Measurements from ENCODE around the gene CHRND. TPM values are rescaled to one million over a fixed set of nuclear protein-coding genes. Genes with fewer than 3 reads are reported as not detected.

CHRND gene
- total RNA-seq, 4 donors from 2014 or later, result 49.1 to 119 (median 81.1) TPM

DNA sequence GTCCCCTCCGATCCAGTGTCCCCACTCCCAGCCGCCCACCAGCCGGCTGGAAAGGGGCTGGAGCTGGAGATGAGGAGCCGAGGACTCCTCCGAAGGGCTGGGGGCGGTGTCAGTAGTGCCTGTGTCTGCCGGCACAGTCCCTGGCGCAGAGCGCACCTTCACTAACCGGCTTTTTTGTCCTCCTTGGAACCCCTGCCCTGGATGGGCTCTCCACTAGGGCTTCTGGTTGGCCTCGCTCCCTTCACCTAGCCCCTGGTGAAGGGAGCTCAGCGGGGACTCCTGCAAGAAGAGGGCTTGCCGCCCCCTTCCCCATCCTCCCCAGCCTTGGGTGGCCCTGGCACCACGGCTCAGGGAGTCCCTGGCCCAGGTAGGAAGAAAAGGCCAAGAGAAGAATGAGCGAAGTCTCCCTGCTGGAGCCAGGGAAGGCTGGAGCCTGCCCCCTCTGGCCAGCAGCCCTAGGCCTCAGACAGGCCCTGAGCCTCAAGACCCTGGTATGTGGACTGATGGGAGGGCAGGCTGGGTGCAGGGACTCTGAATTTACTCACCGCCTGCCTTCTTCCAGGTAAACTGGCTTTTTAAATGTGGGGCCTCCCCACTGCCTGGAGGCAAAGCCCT, 37.8 kb upstream of the CHRND start:
- Histone ChIP-seq H3K4me1 (no peaks in the 10 kb centered on the region), H3K36me3 (no peaks in the 10 kb centered on the region), H3K4me3 (no peak overlapping the region), H3K9me3 (no peaks in the 10 kb centered on the region), H3K27me3 (peaks cover 31 to 41% (median 36%) of the 10 kb centered on the region in 3 donors), H3K27ac (no peak overlapping the region)
- TF ChIP-seq, protein P1, sequence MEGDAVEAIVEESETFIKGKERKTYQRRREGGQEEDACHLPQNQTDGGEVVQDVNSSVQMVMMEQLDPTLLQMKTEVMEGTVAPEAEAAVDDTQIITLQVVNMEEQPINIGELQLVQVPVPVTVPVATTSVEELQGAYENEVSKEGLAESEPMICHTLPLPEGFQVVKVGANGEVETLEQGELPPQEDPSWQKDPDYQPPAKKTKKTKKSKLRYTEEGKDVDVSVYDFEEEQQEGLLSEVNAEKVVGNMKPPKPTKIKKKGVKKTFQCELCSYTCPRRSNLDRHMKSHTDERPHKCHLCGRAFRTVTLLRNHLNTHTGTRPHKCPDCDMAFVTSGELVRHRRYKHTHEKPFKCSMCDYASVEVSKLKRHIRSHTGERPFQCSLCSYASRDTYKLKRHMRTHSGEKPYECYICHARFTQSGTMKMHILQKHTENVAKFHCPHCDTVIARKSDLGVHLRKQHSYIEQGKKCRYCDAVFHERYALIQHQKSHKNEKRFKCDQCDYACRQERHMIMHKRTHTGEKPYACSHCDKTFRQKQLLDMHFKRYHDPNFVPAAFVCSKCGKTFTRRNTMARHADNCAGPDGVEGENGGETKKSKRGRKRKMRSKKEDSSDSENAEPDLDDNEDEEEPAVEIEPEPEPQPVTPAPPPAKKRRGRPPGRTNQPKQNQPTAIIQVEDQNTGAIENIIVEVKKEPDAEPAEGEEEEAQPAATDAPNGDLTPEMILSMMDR (IDR thresholded peaks at IDR 0.05 in 4 of 5, conservative IDR thresholded peaks at IDR 0.05 in 1 of 5), result no peak
- TF ChIP-seq POLR2A (IDR thresholded peaks at IDR 0.05), result no peak
- intact Hi-C loops (cut with DNase I; ENCODE audit: low total_unique reads) (no loop called here), in situ Hi-C loops (cut with MboI; ENCODE audit: low sequenced_read_pairs in 4 of 4) (no loop called here)
- DNase-seq, result no peak
- no peak for ATAC-seq

DNA sequence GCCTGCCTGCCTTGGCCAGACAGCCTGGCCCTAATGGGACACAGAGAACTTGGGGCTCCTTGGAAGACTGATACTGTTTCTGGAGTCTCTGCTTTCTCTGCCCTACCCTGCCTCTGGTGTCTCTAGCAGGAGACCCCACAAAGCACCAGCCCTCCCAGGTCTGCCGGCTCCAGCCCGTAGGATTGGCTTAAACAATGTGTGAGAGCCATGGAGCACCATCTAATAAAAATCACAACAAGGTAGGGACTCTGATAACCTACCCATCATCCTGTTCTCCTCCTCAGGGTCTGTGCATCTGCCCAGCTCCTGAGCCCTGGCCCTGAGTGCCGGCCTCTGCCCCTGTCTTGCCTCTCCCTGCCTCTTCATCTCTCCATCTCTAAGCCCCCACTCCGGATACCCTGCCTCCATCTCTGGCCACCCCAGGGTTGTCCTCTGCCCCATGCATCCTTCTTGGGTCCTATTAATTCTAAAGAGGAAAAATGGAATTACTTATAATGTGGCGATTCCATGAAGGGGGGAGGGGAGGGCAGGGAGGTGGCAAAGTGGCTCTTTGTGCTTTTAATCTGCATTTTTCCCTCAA, 37.1 kb upstream of the CHRND start:
- H3K4me3 ChIP-seq, result no peak overlapping the region
- H3K36me3 ChIP-seq, result no peaks in the 10 kb centered on the region
- no peaks in the 10 kb centered on the region for H3K4me1 ChIP-seq
- intact Hi-C loops (cut with DNase I; ENCODE audit: low total_unique reads), result no loop called here
- H3K9me3 ChIP-seq, result no peaks in the 10 kb centered on the region
- H3K27me3 ChIP-seq, result peaks cover 31 to 38% (median 36%) of the 10 kb centered on the region in 3 donors
- no peak for ATAC-seq
- no peak for DNase-seq
- TF ChIP-seq, protein P1 (IDR thresholded peaks at IDR 0.05 in 4 of 5, conservative IDR thresholded peaks at IDR 0.05 in 1 of 5), result no peak
- TF ChIP-seq POLR2A (IDR thresholded peaks at IDR 0.05), result no peak
- in situ Hi-C loops (cut with MboI; ENCODE audit: low sequenced_read_pairs in 4 of 4), result no loop called here
- H3K27ac ChIP-seq, result no peak overlapping the region

GRCh38 chr2:232489516-232490220, 36.3 kb upstream of the CHRND start:
- no peak for DNase-seq
- no peaks in the 10 kb centered on the region for H3K36me3 ChIP-seq
- ATAC-seq, result no peak
- no peak overlapping the region for H3K4me3 ChIP-seq
- no peaks in the 10 kb centered on the region for H3K4me1 ChIP-seq
- in situ Hi-C loops (cut with MboI; ENCODE audit: low sequenced_read_pairs in 4 of 4), result no loop called here
- H3K27ac ChIP-seq, result no peak overlapping the region
- intact Hi-C loops (cut with DNase I; ENCODE audit: low total_unique reads), result no loop called here
- TF ChIP-seq, protein P1 (IDR thresholded peaks at IDR 0.05 in 4 of 5, conservative IDR thresholded peaks at IDR 0.05 in 1 of 5), result no peak
- no peak for TF ChIP-seq POLR2A (IDR thresholded peaks at IDR 0.05)
- peaks cover 24 to 29% (median 28%) of the 10 kb centered on the region in 3 donors for H3K27me3 ChIP-seq
- H3K9me3 ChIP-seq, result no peaks in the 10 kb centered on the region

DNA sequence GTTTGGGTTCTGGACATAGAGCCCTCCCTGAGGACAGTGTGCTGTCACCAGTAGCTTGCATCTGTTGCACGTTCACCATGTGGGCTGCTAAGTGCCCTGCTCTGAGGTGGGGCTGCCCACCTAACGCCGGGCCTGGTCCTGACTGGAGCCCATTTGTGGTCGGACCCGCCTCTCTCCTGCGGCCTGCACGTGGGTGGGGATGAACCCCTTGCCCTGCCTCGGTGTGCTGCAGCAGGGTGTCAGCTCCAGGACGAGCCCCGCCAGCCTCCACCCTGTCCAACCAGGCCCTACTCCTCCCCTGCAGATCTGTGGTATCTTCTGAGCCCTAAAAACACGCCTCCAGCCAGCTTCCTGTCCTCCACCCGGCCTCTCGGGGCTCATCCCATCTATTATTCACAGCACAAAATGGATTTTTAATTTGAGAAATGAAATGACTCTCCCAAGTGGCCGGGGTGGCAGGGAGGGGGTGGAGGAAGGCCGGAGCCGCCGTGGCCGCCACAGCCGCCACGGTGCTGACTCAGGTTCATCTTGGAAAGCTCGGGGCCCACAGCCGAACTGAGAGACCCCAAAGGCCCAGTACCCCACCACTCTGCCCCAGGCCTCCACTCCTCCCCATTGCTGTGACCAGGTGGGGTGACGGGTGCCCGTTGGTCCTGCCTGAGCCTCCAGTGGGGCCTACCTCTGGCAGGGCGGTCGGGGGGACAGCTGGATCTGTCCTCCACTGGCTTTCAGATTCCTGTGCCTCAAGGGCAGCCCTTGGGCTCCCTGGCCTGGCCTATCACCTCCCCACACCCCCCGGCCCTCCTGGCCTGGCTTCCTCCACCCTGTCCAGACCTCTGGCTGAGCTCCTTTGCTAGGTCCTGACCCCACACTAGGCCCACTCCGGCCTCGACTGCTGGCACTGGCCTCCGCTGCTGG, 35.5 kb upstream of the CHRND start:
- DNase-seq (no peak), ATAC-seq (no peak)
- in situ Hi-C loops (cut with MboI; ENCODE audit: low sequenced_read_pairs in 4 of 4), result no loop called here
- H3K27ac ChIP-seq, result no peak overlapping the region
- no peaks in the 10 kb centered on the region for H3K36me3 ChIP-seq
- no peaks in the 10 kb centered on the region for H3K9me3 ChIP-seq
- H3K4me3 ChIP-seq, result no peak overlapping the region
- no peaks in the 10 kb centered on the region for H3K4me1 ChIP-seq
- intact Hi-C loops (cut with DNase I; ENCODE audit: low total_unique reads), result no loop called here
- TF ChIP-seq, protein P1 (IDR thresholded peaks at IDR 0.05 in 4 of 5, conservative IDR thresholded peaks at IDR 0.05 in 1 of 5), result no peak
- TF ChIP-seq POLR2A (IDR thresholded peaks at IDR 0.05), result no peak
- H3K27me3 ChIP-seq, result peaks cover 16 to 21% (median 20%) of the 10 kb centered on the region in 3 donors
